KG1 (cell line): ENCODE measurements around the gene RTN4RL1.

ENCODE experiments used
- DNase-seq: peaks from one replicate; lab custom pipeline; 2025; lab: John Stamatoyannopoulos, UW

RTN4RL1 gene

GRCh38 chr17:1947229-1947742 lies 77.8 kb downstream of the RTN4RL1 start:
- no peak for DNase-seq

GRCh38 chr17:1946021-1946932 lies 78.9 kb downstream of the RTN4RL1 start:
- DNase-seq: no peak

DNA sequence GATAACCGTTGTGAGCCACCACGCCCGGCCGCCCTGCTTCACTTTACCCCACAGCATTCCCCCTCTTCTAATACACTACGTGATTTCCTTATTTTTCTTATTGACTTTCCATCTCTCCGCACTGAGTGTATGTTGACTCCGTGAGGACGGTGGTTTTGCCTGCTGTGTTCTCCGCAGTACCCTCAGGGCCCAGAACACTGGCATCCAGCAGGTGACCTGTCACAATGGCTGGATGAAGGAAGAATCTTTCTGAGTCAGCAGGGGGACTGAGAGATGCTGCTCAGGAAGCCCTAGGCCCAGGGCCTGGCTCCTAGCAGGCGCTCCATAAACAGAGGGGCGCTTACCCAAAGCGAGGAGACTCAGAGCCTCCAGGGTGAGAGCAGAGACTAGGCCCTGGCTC lies 79.5 kb downstream of the RTN4RL1 start:
- no peak for DNase-seq

DNA sequence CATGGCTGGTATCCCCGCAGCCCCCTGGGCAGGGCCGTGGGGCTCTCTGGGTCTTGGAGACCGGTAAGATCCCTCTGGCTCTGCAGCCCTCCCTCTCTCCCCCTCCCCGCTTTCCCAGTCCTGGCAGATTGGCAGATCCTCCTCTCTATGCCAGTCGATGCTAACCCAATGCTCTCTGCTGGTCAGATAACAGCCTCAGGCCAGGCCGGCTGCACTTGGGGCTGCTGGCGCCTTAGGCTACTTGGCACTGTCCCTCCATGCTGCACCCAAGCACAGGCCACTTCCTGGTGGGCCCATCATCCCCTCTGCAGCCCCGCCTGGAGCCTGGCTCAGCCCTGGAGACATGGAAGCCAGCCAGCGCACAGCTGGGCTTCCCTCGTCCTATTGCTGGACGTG lies 81.7 kb downstream of the RTN4RL1 start:
- DNase-seq: no peak

DNA sequence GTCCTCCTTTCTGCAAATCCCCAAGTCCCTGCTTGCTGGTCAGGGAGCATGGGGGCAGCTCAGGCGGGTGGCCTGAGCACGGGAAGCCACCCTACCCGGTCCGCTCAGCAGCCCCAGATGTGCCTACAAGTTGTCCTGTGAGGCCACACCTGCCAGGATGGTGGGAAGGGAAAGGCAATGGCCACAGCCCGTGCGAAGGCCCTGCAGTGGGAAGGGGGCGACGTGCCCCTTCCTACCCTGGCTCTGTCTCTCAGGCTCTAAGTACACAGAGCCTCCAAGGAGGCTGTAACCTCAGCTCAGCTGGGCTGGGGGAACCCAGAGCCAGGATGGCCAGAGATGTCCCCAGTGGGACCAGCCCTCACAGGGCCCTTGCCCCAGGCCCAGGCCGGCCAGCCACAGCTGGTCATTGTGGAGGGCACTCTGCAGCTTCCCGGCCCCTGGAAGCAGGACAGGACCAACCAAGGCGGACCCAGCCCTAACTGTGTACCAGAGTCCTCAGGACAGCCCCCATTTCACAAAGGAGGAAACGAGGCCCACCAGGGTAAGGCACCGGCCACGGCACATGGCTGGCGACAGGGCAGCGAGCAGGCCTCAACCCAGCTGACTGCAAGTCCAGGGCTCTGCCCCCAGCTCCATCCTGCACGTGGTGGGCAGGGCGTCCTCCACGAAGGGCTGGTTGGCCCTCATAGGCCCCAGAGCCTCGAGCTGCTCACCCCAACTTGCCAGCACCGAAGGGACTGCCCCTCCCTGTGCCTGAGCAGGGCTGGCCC lies 82.3 kb downstream of the RTN4RL1 start:
- no peak for DNase-seq

DNA sequence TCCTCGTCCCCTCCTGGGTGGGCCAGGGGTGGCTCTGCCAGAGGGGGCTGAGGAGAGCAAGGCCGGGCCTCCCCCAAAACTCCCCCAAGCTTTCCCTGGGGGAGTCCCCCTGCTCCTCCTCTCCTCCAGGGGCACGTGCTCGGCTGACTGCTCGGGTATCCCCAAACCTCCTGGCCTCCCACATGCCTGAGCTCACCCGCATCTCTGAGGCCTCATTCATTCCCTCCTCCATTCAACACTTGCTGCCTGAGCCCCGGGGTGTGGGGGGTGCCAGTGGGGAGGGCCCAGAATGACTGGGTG lies 83.1 kb downstream of the RTN4RL1 start:
- DNase-seq: no peak

DNA sequence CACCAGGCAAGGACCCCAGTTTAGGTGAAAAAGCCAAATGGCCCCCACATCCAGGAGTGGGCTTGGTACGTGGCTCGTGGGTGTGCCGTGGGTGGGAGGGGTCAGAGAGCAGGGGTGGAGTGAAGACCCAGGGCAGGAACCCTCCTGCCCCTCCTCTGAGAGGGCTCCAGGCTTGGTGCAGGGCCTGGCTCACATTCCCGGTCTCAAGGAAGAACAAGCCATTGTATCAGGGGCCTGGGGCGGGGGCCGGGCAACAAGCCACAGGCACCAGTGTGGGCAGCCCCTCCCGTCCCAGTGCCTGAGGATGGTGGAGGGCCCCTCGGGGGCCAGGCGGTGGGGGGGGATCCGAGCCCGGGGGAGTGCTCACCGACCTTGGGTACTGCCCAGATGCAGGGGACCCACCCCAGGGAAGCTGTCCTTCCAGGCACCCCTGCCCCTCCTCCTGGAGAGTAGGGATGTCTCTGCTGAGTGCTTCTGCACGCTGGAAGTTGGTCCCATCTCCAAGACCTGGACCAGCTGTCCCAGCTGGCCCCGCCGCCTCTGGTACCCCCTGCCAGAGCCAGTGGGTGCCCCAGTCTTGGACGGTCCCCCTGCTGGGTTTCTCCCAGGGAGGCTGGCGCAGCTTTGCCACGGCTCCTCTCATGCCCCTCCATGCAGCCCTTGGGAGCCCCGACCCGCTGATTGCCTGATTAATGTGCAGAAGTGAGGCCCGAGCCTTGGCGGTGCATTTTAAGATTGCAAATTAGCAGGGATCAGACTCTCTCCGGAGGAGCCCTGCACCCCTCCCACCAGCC lies 83.7 kb downstream of the RTN4RL1 start:
- DNase-seq: no peak

DNA sequence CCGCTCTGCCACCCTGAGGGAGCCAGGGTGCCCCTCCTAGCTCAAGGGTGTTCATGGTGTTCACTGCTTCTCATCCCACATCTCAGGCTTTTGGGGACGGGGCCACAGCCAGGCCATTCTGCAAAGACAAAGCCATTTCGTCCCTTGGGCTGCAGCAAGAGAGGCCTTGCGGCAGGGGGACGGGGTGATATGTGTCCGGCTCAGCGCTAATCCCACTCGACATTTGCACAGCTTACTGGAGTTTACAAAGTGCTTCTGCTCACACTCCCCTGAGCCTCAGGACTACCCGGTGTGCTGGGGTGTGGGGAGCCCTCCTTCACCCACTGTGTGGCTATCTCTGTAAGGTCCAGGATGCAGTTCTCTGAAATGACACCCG lies 84.3 kb downstream of the RTN4RL1 start:
- no peak for DNase-seq

- DNase-seq: no peak
These were observed 84.9 kb downstream of the RTN4RL1 start for GRCh38 chr17:1939981-1940809.

GRCh38 chr17:1937461-1937860 lies 87.7 kb downstream of the RTN4RL1 start:
- no peak for DNase-seq

DNA sequence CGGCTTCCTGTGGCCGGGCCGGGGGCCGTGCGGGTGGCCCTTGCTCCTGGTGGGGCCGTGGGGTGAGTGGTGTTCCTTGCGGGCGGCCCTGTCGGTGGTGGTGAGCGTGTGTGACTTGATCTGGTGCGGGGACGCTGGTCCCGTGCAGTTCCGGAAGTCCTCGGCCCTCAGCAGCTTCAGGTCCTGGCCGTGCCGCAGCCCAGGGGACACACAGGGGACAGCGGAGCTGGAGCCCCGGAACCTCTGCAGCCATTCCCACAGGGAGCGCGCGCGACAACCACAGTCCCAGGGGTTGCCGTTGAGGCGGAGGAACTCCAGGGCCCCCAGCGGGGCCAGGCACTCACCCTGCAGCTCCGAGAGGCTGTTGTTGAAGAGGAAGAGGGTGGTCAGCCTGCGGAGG lies 88.4 kb downstream of the RTN4RL1 start:
- DNase-seq: no peak

- no peak for DNase-seq
These were observed 90.2 kb downstream of the RTN4RL1 start for GRCh38 chr17:1934901-1935300.

- DNase-seq: no peak
These were observed 91.0 kb downstream of the RTN4RL1 start for GRCh38 chr17:1933875-1934715.

DNA sequence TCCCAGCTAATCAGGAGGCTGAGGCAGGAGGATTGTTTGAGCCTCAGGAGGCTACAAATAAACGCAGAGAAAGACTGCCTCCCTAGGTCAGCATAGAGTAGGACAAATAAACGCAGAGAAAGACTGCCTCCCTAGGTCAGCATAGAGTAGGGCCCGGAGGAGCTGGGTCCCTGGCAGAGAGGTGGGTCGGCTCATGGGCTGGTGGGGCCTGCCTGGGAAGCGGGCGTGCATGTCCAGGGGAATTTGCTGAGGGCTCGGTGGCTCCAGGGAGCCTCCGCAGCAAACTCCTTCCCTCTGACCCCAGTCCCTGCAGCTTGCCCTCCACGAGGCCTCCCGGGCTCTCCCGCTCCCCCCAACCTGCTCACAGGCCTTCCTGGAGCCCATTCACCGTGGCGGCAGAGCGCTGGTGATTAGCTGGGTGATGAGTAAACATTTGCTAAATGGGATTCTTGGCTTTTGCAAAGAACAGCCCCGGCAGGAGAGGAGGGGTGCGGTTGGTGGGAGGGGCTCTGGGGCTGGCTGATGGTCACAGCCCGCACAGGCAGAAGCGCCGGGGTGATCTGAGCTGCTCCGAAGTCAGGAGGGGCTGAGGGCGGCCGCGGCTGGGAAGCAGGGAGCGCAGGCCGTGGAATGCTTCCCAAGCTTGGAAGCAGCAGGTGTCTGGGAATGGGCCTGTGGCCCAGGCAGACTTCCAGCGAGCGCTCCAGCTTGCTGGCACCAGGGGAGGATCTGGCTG lies 93.1 kb downstream of the RTN4RL1 start:
- DNase-seq: no peak

GRCh38 chr17:1930337-1930645 lies 94.8 kb downstream of the RTN4RL1 start:
- DNase-seq: no peak

- no peak for DNase-seq
These were observed 96.2 kb downstream of the RTN4RL1 start for GRCh38 chr17:1928976-1929375.

GRCh38 chr17:1920948-1921351 lies 104.2 kb downstream of the RTN4RL1 start:
- DNase-seq: no peak

DNA sequence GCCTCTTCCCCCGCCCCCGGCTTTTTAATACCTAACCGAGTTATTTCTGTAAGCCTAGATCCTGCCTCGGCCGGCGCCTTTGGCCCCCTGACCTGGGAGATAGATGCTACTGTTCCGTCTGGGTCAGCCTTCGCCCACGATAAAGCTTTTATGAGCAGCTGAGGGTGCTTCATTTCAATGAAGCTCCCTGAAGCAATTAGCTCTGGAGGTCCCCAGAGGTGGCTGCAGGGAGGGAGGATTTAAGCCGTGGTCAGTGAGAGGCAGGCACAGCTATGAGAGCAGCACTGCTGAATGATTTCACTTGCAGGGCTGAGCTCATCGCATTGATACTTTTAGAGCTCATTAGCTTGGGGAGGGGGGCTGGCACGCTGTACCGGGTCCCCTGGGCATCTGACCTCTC lies 105.9 kb downstream of the RTN4RL1 start:
- no peak for DNase-seq

GRCh38 chr17:1918346-1919162 lies 106.6 kb downstream of the RTN4RL1 start:
- DNase-seq: no peak
